Measurements from ENCODE around the gene HIPK2. TPM values are rescaled to one million over a fixed set of nuclear protein-coding genes. Genes with fewer than 3 reads are reported as not detected.

HIPK2 gene
- total and polyA plus RNA-seq, 10 of the 15 experiments (the other 5 are each of a cell fraction or from before 2014, with no cell fraction given), result 1.7 to 39.0 (median 9.4) TPM

DNA sequence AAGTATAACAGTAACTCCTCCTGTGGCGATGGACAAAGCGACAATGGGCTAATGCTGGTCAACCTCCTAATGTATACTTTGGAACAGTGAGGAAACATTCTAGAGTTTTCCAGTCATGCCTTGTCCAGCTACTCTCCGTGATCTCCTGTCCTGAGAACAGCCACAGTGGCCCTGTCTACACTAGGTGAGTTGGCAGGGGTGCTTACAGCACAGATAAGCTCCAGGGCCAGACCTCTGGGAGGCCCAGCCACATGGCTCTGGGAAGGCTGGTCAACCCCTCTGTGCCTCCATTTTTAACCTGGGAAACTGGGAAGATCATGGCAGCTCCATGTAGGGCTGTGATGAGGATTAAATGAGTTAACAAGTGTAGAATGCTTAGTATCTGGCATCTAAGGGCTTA, 197.4 kb downstream of the HIPK2 start:
- no peak overlapping the region for H2AFZ ChIP-seq (ENCODE audit: control insufficient read depth, low read depth, low read length)
- ChIA-PET SMC1A (ENCODE audit: uncharacterized antibody, unreplicated experiment) (interaction anchor here (0.9 kb wide), 1 partner anchor 22 kb away, joined by 3 read pairs; no protein-coding TSS in a partner anchor), POLR2A (interaction anchor here (0.6 kb wide), 1 partner anchor 191 kb away, joined by 3 read pairs; no protein-coding TSS in a partner anchor), RAD21 (ENCODE audit: unreplicated experiment) (no interaction called here), CTCF (interaction anchor here (0.8 to 3.4 kb wide), 3 partner anchors 22 to 65 kb away, joined by 3 to 13 read pairs (median 4); no protein-coding TSS in a partner anchor)
- H3K4me3 ChIP-seq, result no peak overlapping the region
- H3K9ac ChIP-seq (ENCODE audit: control insufficient read depth, insufficient read depth, low read length), result no peak overlapping the region
- no peak overlapping the region for H3K27ac ChIP-seq (ENCODE audit: control insufficient read depth, insufficient read depth)
- peaks cover 0 to 9% of the 10 kb centered on the region in 2 experiments; a peak in 3 of 4 replicates for H3K36me3 ChIP-seq (ENCODE audit: control insufficient read depth in 2 of 2, insufficient read depth in 2 of 2, low read length in 1 of 2)
- H3K27me3 ChIP-seq (replicated peaks in 1 of 2; ENCODE audit: control insufficient read depth in 2 of 2, insufficient read depth in 2 of 2, low read length in 1 of 2), result no peaks in the 10 kb centered on the region
- H3K79me2 ChIP-seq (ENCODE audit: control insufficient read depth, insufficient read depth, low read length), result no peaks in the 10 kb centered on the region
- ATAC-seq, result no peak
- in situ Hi-C loops (cut with MboI) (no loop called here), intact Hi-C loops (cut with micrococcal nuclease; ENCODE audit: unreplicated experiment) (no loop called here)
- H3K4me2 ChIP-seq (ENCODE audit: control insufficient read depth, insufficient read depth), result no peak overlapping the region
- no peaks in the 10 kb centered on the region for H3K9me3 ChIP-seq (replicated peaks; ENCODE audit: control insufficient read depth, insufficient read depth, low read length)
- DNase-seq (ENCODE audit: low read depth, low spot score), result no peak
- no peaks in the 10 kb centered on the region for H3K4me1 ChIP-seq (ENCODE audit: control insufficient read depth, insufficient read depth, low read length)
- BruUV-seq (replicated peaks), result no TSS peak
- 98% methylated on average over 3 of the region's 3 CpGs for WGBS (ENCODE audit: insufficient coverage, insufficient replicate concordance, low lambda C conversion rate, missing lambda C conversion rate)
- no peak for TF ChIP-seq CHD2 (IDR thresholded peaks at IDR 0.05; ENCODE audit: borderline replicate concordance, low read depth, low read length)
- no peak for TF ChIP-seq ETV6 (conservative IDR thresholded peaks at IDR 0.05 in 1 of 2, IDR thresholded peaks at IDR 0.05 in 1 of 2; ENCODE audit: borderline replicate concordance in 1 of 2, low read depth in 1 of 2)
- no peak for TF ChIP-seq NFXL1 (IDR thresholded peaks at IDR 0.05; ENCODE audit: borderline replicate concordance)
- TF ChIP-seq, protein P1, sequence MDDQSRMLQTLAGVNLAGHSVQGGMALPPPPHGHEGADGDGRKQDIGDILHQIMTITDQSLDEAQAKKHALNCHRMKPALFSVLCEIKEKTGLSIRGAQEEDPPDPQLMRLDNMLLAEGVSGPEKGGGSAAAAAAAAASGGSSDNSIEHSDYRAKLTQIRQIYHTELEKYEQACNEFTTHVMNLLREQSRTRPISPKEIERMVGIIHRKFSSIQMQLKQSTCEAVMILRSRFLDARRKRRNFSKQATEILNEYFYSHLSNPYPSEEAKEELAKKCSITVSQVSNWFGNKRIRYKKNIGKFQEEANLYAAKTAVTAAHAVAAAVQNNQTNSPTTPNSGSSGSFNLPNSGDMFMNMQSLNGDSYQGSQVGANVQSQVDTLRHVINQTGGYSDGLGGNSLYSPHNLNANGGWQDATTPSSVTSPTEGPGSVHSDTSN (IDR thresholded peaks at IDR 0.05; ENCODE audit: insufficient replicate concordance, low read depth, low read length), result no peak
- no peak for TF ChIP-seq FOS (IDR thresholded peaks at IDR 0.05; ENCODE audit: borderline replicate concordance, extremely low read depth, insufficient read length)
- no peak for TF ChIP-seq GATAD2B (conservative IDR thresholded peaks at IDR 0.05; ENCODE audit: low read depth)
- TF ChIP-seq ZNF217 (IDR thresholded peaks at IDR 0.05), result no peak
- no peak for TF ChIP-seq NR2F1 (conservative IDR thresholded peaks at IDR 0.05)
- TF ChIP-seq ASH2L (IDR thresholded peaks at IDR 0.05; ENCODE audit: borderline replicate concordance, low read depth), result no peak
- TF ChIP-seq RFX5 (IDR thresholded peaks at IDR 0.05; ENCODE audit: low read depth, low read length), result no peak
- TF ChIP-seq, protein P2, sequence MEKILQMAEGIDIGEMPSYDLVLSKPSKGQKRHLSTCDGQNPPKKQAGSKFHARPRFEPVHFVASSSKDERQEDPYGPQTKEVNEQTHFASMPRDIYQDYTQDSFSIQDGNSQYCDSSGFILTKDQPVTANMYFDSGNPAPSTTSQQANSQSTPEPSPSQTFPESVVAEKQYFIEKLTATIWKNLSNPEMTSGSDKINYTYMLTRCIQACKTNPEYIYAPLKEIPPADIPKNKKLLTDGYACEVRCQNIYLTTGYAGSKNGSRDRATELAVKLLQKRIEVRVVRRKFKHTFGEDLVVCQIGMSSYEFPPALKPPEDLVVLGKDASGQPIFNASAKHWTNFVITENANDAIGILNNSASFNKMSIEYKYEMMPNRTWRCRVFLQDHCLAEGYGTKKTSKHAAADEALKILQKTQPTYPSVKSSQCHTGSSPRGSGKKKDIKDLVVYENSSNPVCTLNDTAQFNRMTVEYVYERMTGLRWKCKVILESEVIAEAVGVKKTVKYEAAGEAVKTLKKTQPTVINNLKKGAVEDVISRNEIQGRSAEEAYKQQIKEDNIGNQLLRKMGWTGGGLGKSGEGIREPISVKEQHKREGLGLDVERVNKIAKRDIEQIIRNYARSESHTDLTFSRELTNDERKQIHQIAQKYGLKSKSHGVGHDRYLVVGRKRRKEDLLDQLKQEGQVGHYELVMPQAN (conservative IDR thresholded peaks at IDR 0.05), result no peak
- TF ChIP-seq FOXK2 (IDR thresholded peaks at IDR 0.05), result no peak
- no peak for TF ChIP-seq ZSCAN29 (IDR thresholded peaks at IDR 0.05)
- TF ChIP-seq JUND (IDR thresholded peaks at IDR 0.05; ENCODE audit: low read depth, low read length), result no peak
- no peak for TF ChIP-seq BRCA1 (IDR thresholded peaks at IDR 0.05; ENCODE audit: low read depth, low read length)
- no peak for TF ChIP-seq POLR2A (IDR thresholded peaks at IDR 0.05; ENCODE audit: low read depth, low read length)
- no peak for FAIRE-seq
- H4K20me1 ChIP-seq (ENCODE audit: control insufficient read depth, insufficient read depth), result no peaks in the 10 kb centered on the region

Data from GM12878 (cell line).